ENCODE data around the gene NGF. TPM values are rescaled to one million over a fixed set of nuclear protein-coding genes. Genes with fewer than 3 reads are reported as not detected.
"Not testable (repeated sequence)": the region's sequence is repeated elsewhere in the genome, so short reads cannot be mapped to it uniquely, and the experiment has no call there.

The NGF gene
- total RNA-seq, 1 donor from 2014 or later = 2.7 TPM

DNA sequence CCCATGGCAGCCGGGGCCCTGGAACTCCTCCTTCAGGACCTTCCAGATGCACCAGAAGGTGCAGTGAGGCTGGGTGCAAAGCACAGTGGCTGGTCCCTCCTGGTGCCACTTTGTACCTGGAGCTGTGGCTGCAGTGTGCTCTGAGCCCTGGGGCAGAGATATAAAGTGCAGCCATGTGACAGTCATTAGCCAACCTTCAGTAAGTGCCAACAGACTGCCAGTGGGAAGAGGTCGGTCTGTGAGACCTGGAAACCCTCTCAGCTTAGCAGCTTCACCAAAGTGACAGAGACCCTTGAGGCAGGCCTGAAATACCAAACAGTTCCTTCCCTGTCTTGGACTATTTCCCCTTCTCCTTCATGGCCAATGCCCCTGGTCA is 26.7 kb upstream of the NGF start:
- no peak overlapping the region for H3K4me3 ChIP-seq (ENCODE audit: low read depth, low read length)
- no peak for DNase-seq (ENCODE audit: low read depth)
- no peak for TF ChIP-seq CTCF (conservative IDR thresholded peaks at IDR 0.05; ENCODE audit: low read depth, low read length)

DNA sequence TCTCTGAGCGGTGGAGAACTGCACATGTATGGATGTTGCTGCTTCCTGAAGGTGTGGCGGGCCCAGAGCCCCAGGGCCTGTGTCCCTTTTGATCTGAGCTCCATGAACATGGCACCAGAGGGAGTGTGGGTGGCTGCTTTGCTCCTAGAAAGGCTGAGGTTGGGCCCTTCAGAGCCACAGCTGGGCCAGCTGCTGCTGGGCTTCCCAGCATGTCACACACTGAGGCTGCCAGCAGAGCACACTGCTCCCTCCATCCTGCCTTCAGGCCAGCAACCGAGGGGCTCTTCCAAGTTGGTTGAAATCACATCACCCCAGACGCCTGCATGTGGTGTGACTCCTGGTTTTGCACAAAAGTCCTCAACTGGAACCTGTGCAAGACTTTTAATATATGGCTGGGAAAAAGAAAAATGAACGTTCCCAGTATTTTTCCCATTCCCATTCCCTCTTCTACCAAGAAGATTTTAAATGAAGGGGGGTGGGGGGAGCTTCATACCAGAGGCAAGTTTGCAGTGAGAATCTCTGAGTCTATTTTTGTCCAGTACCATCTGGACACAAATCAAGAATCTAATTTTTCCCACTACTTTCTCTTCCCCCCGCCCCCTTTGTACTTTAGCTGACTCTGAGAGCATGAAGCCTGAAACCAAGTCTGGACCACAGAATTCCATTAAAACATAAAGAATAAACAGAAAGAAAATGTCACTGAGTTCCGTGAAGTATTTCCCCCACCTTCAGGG is 26.2 kb upstream of the NGF start:
- DNase-seq (ENCODE audit: low read depth) = no peak
- no peak overlapping the region for H3K4me3 ChIP-seq (ENCODE audit: low read depth, low read length)
- no peak for TF ChIP-seq CTCF (conservative IDR thresholded peaks at IDR 0.05; ENCODE audit: low read depth, low read length)

- TF ChIP-seq CTCF (conservative IDR thresholded peaks at IDR 0.05; ENCODE audit: low read depth, low read length) = no peak
- H3K4me3 ChIP-seq (ENCODE audit: low read depth, low read length) = no peak overlapping the region
- no peak for DNase-seq (ENCODE audit: low read depth)
Measured at GRCh38 chr1:115363171-115363570, 25.1 kb upstream of the NGF start.

DNA sequence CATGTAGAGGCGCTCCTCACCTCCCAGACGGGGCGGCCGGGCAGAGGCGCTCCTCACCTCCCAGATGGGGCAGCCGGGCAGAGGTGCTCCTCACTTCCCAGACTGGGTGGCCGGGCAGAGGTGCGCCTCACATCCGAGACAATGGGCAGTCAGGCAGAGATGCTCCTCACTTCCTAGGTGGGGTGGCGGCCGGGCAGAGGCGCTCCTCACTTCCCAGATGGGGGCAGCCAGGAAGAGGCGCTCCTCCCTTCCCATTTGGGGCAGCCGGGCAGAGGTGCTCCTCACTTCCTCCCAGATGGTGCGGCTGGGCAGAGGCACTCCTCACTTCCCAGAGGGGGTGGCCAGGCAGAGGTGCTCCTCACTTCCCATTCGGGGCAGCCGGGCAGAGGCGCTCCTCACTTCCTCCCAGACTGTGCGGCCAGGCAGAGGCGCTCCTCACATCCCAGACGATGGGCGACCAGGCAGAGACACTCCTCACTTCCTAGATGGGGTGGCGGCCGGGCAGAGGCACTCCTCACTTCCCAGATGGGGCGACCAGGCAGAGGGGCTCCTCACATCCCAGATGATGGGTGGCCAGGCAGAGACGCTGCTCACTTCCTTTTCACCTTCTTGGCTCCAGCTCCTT is 22.6 kb upstream of the NGF start:
- H3K4me3 ChIP-seq (ENCODE audit: low read depth, low read length); DNase-seq (ENCODE audit: low read depth): not testable (repeated sequence)

GRCh38 chr1:115359787-115360452 is 21.9 kb upstream of the NGF start:
- DNase-seq (ENCODE audit: low read depth); H3K4me3 ChIP-seq (ENCODE audit: low read depth, low read length): not testable (repeated sequence)

DNA sequence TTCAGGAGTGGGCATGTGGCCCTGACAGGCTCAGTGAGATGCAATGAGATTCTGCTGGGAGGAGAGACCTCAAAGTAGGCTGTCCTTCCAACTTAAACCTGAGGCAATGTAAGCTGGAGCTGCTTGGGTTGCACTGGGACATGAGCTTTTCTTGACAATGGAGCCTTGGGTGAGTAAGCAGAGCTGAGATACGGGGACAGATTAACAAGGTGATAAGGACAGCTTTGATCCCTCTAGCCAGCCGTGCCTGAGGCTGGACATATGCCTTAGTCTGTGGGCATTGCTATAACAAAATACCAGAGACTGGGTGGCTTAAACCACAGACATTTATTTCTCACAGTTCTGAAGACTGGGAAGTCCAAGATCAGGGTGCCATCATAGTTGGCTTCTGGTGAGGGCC is 18.3 kb upstream of the NGF start:
- DNase-seq (ENCODE audit: low read depth) = no peak
- TF ChIP-seq CTCF (conservative IDR thresholded peaks at IDR 0.05; ENCODE audit: low read depth, low read length) = no peak
- no peak overlapping the region for H3K4me3 ChIP-seq (ENCODE audit: low read depth, low read length)

- TF ChIP-seq CTCF (conservative IDR thresholded peaks at IDR 0.05; ENCODE audit: low read depth, low read length) = no peak
- H3K4me3 ChIP-seq (ENCODE audit: low read depth, low read length) = no peak overlapping the region
- no peak for DNase-seq (ENCODE audit: low read depth)
Measured at GRCh38 chr1:115355069-115355468, 17.0 kb upstream of the NGF start.

DNA sequence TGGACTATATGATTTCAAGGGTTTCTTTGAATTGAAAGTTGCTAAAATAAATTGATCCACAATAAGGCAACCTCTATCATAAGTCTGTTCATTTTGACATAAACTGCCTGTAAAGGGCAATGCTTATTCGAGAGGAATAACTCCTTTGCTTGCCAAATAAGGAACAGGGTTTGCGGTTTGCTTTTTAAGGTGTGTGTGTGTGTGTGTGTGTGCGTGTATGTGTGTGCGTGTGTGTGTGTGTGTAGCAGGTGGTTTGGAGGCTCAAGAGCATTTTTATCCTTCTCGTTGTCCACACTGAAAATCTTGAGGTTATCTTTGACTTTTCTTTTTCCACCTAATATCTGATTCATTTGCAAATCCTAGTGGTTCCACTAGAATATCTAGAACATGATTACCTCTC is 13.1 kb upstream of the NGF start:
- no peak for DNase-seq (ENCODE audit: low read depth)
- TF ChIP-seq CTCF (conservative IDR thresholded peaks at IDR 0.05; ENCODE audit: low read depth, low read length) = no peak

More for the DNA sequence above, 13.1 kb upstream of the NGF start:
- no peak overlapping the region for H3K4me3 ChIP-seq (ENCODE audit: low read depth, low read length)
